MCF 10A (cell line): ENCODE results near the gene MEIS2. TPM values are rescaled to one million over a fixed set of nuclear protein-coding genes. Genes with fewer than 3 reads are reported as not detected.

Experiments used
- BruUV-seq: library from RNA; stranded (reverse); fragments of 400-500 nt; replicated peaks from 2 replicates; lab custom pipeline; 2021; lab: Mats Ljungman, UMichigan
- CTCF ChIA-PET: fragments of 300-600 bp; sonication (Branson Sonifier 250); formaldehyde crosslinking; extraction: SDS; loops from one replicate; lab custom pipeline; 2021; ENCODE audit warnings: antibody characterized with exemption, inconsistent platforms; lab: Yijun Ruan, JAX
- POLR2A ChIA-PET: fragments of 300-600, 350-650 bp; sonication (Branson Sonifier 250); formaldehyde crosslinking; extraction: SDS; loops from one replicate; lab custom pipeline; 2020; ENCODE audit warnings: antibody characterized with exemption, inconsistent platforms; lab: Yijun Ruan, JAX
- DNase-seq: peaks from one replicate; pipeline ENCODE4 v3.0.0-alpha.2; 2018; ENCODE audit not compliant: unreplicated experiment
- H3K27ac Mint-ChIP-seq: one replicate; pipeline ENCODE4 v1.8.0; 2022; ENCODE audit warnings: mild to moderate bottlenecking, low read depth, mixed read lengths; ENCODE audit not compliant: unreplicated experiment
- H3K27me3 Mint-ChIP-seq: one replicate; pipeline ENCODE4 v1.8.0; 2022; ENCODE audit warnings: mixed read lengths; ENCODE audit not compliant: insufficient read depth, unreplicated experiment
- H3K36me3 Mint-ChIP-seq: one replicate; pipeline ENCODE4 v1.8.0; 2022; ENCODE audit warnings: mild to moderate bottlenecking, moderate library complexity, mixed read lengths; ENCODE audit not compliant: insufficient read depth, unreplicated experiment
- H3K4me1 Mint-ChIP-seq: one replicate; pipeline ENCODE4 v1.8.0; 2022; ENCODE audit warnings: mixed read lengths; ENCODE audit not compliant: insufficient read depth, unreplicated experiment
- H3K4me3 Mint-ChIP-seq: one replicate; pipeline ENCODE4 v1.8.0; 2022; ENCODE audit warnings: mild to moderate bottlenecking, moderate library complexity, mixed read lengths; ENCODE audit not compliant: unreplicated experiment
- H3K9me3 Mint-ChIP-seq: one replicate; pipeline ENCODE4 v1.8.0; 2022; ENCODE audit warnings: mixed read lengths; ENCODE audit not compliant: unreplicated experiment
- CTCF ChIP-seq: fragments of 200-600 bp; IDR thresholded peaks from one replicate; pipeline ENCODE4 v1.8.0; 2022; ENCODE audit warnings: antibody characterized with exemption, mild to moderate bottlenecking; ENCODE audit not compliant: unreplicated experiment
- intact Hi-C: fragments of 100-400 bp; cut with micrococcal nuclease; formaldehyde crosslinking; loops from 2 replicates; pipeline ENCODE4 v1.14.1; 2022
- total RNA-seq: library from RNA; stranded (reverse); gene quantifications from 2 replicates; pipeline ENCODE4 v1.2.3, GENCODE V29; 2022

Gene MEIS2
- total RNA-seq, 1 experiment from 2014 or later, result 6.9 TPM

DNA sequence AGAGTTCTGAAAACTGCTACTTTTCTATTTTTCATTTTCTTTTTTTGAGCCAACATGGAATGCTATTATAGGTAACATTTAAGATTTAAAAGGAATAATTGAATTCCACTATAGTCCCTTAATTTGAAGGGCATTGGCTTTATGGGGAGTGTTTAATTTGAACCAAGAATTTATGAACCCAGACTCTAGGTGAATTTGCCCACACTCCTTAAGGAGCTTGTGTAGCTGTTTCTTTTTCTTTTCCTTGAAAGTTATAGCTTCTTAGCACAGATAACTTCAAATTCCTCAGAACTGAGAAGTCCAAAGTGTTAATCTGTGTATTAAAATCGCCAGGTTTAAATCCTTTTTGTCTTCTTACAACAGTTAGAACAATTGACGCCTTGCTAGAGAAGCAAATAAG is 4.7 kb upstream of the MEIS2 start:
- H3K27me3 Mint-ChIP-seq, result no peaks in the 10 kb centered on the region
- POLR2A ChIA-PET, result no interaction called here
- CTCF ChIA-PET, result interaction anchor here (0.6 to 1.0 kb wide), 2 partner anchors 73 to 222 kb away, joined by 3 to 4 read pairs; no protein-coding TSS in a partner anchor
- intact Hi-C loops, result no loop called here
- no peak for DNase-seq
- peaks cover 5% of the 10 kb centered on the region for H3K4me1 Mint-ChIP-seq
- TF ChIP-seq CTCF, result no peak
- no peaks in the 10 kb centered on the region for H3K9me3 Mint-ChIP-seq
- BruUV-seq, result no TSS peak
- H3K36me3 Mint-ChIP-seq, result no peaks in the 10 kb centered on the region
- H3K4me3 Mint-ChIP-seq, result no peak overlapping the region
- H3K27ac Mint-ChIP-seq, result no peak overlapping the region

DNA sequence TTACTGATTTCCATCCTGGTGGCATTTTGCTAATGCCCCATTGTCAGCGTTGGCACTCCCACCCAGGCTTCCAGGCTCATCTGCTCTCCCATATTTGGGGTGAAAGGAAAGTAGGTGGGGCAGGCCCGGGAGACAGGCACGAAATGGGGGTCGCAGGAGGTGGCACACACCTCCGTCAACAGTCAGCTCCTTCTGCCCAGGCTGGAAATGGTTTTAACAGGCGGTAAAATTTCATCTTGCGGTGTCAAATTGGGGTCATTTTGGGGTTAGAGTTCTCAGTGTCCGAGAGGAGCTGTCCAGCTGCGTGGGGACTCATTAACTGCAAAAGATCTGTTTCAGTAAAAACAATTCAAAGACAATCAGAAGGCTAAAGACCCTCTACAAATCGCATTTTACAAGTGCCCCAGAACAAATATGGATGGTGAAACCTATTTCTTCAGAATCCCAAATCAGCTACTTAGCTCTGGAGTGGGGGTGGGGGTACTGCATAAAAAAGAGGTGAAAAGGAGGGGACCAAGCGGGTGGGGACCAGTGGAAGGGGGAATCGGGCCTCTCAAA is 4.2 kb upstream of the MEIS2 start:
- DNase-seq, result no peak
- no TSS peak for BruUV-seq
- no peaks in the 10 kb centered on the region for H3K36me3 Mint-ChIP-seq
- ChIA-PET CTCF (interaction anchor here (1.0 kb wide), 1 partner anchor 221 kb away, joined by 4 read pairs; no protein-coding TSS in a partner anchor), POLR2A (interaction anchor here (0.6 kb wide), 1 partner anchor 10 kb away, joined by 4 read pairs; no protein-coding TSS in a partner anchor)
- TF ChIP-seq CTCF, result no peak
- no peak overlapping the region for H3K27ac Mint-ChIP-seq
- H3K9me3 Mint-ChIP-seq, result no peaks in the 10 kb centered on the region
- H3K27me3 Mint-ChIP-seq, result no peaks in the 10 kb centered on the region
- H3K4me3 Mint-ChIP-seq, result no peak overlapping the region
- peaks cover 5% of the 10 kb centered on the region for H3K4me1 Mint-ChIP-seq
- intact Hi-C loops, result no loop called here

DNA sequence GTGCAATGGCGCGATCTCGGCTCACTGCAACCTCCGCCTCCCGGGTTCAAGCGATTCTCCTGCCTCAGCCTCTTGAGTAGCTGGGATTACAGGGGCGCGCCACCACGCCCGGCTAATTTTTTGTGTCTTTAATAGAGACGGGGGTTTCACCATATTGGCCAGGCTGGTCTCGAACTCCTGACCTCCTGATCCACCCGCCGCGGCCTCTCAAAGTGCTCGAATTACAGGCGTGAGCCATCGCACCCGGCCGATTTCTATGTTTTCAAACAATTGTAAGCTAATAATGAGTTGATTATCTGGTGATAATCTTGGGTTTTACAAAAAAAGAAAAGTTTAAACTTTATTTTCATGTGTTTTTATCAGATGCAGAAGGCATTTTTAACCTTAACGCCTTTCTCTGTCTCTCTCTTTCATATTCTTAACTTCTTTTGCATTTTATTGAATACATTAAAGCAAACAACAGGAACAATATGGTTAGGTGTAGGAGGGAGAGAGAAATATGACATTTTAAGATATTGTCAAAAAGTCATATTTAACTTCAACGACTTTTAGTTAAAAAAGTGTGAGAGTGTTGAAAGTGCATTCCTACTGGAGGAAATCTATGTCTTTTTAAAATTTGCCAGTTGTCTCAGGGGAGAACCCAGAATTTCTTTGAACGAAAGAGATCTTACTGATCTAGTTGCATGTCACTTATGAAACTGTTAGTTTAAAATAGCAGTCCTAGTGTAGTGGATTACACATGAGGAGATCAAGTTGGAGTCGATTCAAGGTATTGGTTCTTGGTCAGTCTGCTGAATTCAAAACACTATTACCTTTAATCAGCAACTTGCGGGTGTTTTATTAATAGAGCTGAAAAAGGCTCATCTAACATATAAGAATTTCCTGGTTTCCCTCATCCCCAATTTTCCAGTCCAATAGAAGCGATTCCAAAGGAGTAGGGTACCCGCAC is 3.4 kb upstream of the MEIS2 start:
- H3K36me3 Mint-ChIP-seq, result no peaks in the 10 kb centered on the region
- intact Hi-C loops, result no loop called here
- H3K27ac Mint-ChIP-seq, result no peak overlapping the region
- peaks cover 5% of the 10 kb centered on the region for H3K4me1 Mint-ChIP-seq
- DNase-seq, result no peak
- no peak for TF ChIP-seq CTCF
- H3K4me3 Mint-ChIP-seq, result peak overlapping the region; percentile 100
- H3K27me3 Mint-ChIP-seq, result no peaks in the 10 kb centered on the region
- POLR2A ChIA-PET, result interaction anchor here (0.6 kb wide), 1 partner anchor 11 kb away, joined by 4 read pairs; no protein-coding TSS in a partner anchor
- no TSS peak for BruUV-seq
- H3K9me3 Mint-ChIP-seq, result no peaks in the 10 kb centered on the region
- CTCF ChIA-PET, result interaction anchor here (0.6 to 1.0 kb wide), 2 partner anchors 220 to 221 kb away, joined by 3 to 4 read pairs; no protein-coding TSS in a partner anchor

- Mint-ChIP-seq H3K4me1 (peaks cover 10% of the 10 kb centered on the region), H3K36me3 (no peaks in the 10 kb centered on the region), H3K27ac (no peak overlapping the region), H3K4me3 (peak overlapping the region; percentile 100), H3K9me3 (no peaks in the 10 kb centered on the region), H3K27me3 (no peaks in the 10 kb centered on the region)
- no peak for DNase-seq
- CTCF ChIA-PET, result interaction anchor here (0.6 to 1.0 kb wide), 4 partner anchors 197 to 1352 kb away, joined by 3 to 4 read pairs (median 3); no protein-coding TSS in a partner anchor
- no TSS peak for BruUV-seq
- intact Hi-C loops, result no loop called here
- no peak for TF ChIP-seq CTCF
- POLR2A ChIA-PET, result interaction anchor here (0.7 kb wide), 1 partner anchor 74 kb away, joined by 4 read pairs; no protein-coding TSS in a partner anchor
Observed at GRCh38 chr15:37103163-37103435, 2.8 kb upstream of the MEIS2 start.
